NOMO-1 (cell line): ENCODE measurements around the gene RCOR1.
"Not testable (repeated sequence)": the region's sequence is repeated elsewhere in the genome, so short reads cannot be mapped to it uniquely, and the experiment has no call there.

Experiments
- DNase-seq, 2 experiments: peaks; one replicate each; lab custom pipeline; 2025; ENCODE audit not compliant: unreplicated experiment in 2 of 2; lab: John Stamatoyannopoulos, UW

RCOR1 gene

DNA sequence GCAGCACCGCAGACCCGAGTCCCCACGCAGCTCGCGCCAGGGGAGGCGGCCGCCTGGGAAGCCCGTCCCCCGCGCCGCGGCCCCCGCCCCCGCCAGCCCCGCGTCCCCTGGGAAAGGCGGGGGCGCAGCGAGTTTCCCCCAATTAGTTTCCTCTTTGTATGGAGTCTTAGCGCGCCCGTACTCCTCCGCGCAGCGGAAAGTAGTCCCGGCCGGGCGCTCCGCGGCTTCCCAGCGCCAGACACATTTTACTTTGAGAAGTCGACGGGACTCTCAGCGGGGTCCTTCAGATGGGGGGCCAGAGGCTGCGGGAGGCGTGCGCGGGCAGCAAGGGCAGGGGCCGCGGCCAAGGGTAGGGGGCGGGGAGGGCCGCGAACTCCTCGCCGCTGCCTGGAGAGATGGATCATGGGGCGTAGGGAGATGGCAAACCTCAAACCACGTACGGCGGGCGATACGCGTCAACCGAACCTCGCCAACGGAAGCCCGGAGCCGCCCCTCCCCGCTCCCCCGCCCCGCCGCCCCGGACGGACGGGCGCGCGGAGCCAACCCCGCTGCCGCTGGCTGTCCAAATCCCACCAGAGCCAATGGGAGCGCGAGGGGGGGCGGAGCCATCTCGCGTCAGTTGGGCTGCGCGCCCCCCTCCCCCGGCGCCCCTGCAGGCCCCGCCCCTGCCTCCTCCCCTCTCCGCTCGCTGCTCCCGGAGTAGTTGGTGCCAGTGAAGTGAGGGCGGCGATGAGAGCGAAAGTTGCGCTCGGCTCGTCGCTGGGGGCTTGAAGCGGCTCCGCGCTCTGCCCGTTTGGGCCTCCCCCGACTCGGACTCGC, at the start of gene RCOR1:
Gene RCOR1 (plus strand): TSS at position 706 of the 819 bp plus-strand sequence. CDS start 238 bp downstream, outside the sequence.
- peak; percentile 96 for DNase-seq

- no peak for DNase-seq
Observed at GRCh38 chr14:102544046-102544746, 48.3 kb upstream of the RCOR1 start.

DNA sequence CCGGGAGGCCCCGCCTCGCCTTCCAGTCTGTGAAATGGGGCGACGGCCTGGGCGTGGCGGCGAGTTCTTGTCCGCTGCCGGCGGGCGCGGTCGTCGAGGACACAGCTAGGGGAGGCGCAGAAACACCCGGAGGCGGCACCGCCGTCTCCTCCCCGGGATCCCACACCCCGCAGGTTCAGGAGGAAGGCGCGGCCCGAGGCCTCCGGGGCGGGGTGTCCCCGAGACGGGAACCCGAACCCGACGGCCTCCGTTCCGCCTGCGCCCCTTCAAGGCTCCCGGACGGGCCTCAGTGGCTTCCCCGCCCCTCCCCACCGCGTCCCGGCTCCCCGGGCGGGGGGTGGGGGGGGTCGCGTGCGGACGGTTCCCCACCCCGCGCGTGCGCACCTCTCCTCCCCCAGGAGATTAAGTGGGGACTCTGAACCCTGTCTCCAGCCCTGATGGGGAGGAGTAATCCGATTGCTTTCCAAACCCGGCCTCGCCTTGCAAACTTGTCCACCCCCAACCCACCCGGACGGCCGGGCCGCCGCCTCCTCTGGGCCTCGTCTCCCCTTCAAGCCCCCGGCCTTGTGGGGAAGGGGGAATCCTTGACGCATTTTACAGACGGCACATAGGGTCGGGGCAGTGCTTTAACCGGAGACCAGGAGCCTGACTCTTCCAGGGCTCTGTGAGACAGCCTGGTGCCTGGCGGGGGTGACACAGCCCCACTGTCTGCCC, 47.5 kb upstream of the RCOR1 start:
- no peak for DNase-seq

DNA sequence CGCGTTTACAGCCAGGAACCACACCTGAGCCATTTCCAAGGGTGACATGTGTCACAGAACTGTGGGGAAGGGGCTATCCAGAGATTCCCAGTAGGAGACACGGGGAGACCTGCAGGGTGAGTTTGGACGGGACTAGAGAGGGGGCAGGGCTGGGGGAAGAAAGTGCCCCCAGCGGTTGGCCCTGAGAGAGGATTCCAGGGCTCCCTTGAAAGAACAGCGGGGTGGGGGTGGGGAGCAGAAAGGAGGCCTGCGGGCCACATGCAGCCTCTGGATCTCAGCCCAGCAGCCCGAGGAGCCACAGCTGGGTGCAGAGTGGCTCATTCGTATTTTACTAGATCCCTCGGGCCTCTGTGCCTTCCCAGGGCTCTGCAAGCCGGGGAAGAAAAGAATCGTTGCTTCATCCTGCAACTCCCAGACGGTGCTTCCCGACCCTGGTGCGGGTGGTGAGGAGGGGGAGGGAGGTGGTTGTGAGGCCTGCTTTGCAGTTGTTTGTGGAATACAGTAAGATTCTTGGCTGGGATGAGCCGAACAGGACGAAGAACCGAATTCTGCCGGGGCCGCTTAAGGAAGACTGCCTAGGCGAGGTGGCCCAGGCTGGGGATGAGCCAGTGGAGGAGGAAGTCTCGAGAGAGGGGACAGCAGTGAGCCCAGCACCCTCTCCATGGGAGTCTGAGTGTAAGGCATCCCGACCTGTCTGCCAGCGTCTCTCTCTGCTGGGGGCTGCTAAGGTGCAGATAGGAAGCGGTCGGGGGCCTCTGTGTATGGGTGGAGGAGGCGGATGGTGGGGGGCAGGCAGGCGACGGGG, 46.8 kb upstream of the RCOR1 start:
- DNase-seq = no peak

DNA sequence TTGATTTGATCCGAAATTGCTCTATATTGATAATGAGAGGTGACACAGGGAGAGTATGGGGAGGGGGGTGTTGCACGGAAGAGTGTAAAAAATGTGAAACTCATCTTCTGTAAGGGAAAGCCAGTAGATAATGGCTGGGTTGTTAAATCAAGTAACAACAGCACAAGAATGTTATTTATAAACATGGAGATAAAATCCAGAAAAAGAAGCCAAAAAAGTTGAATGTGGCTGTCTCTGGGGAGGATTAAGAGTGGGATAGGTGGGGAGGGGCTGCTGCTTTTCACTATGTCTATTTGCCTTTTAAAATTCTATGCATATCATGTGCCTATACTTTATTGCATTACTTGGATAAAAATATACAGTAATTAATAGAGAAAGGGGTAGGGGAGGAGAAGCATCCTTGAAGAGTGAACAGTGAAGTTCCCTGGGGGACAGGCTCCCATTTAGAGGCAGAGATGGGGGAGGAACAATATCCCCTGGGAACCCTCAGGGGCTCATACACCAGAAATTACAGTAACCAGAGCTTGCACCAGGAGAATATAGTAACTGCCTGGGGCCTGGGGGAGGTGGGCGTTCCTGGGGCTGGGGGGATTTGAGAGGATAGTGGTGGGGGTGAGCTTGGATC, 43.7 kb upstream of the RCOR1 start:
- no peak for DNase-seq

- not testable (repeated sequence) for DNase-seq
Observed at GRCh38 chr14:102550927-102551401, 41.5 kb upstream of the RCOR1 start.

GRCh38 chr14:102551995-102552705, 40.3 kb upstream of the RCOR1 start:
- DNase-seq = peak; percentile 9 to 42

- peak; percentile 16 to 30 for DNase-seq
Observed at GRCh38 chr14:102554821-102555819, 37.3 kb upstream of the RCOR1 start.

GRCh38 chr14:102556098-102556677, 36.3 kb upstream of the RCOR1 start:
- no peak for DNase-seq

GRCh38 chr14:102557434-102558226, 34.8 kb upstream of the RCOR1 start:
- DNase-seq = no peak

GRCh38 chr14:102558556-102558955, 33.9 kb upstream of the RCOR1 start:
- no peak for DNase-seq

GRCh38 chr14:102560458-102561261, 31.8 kb upstream of the RCOR1 start:
- no peak for DNase-seq

DNA sequence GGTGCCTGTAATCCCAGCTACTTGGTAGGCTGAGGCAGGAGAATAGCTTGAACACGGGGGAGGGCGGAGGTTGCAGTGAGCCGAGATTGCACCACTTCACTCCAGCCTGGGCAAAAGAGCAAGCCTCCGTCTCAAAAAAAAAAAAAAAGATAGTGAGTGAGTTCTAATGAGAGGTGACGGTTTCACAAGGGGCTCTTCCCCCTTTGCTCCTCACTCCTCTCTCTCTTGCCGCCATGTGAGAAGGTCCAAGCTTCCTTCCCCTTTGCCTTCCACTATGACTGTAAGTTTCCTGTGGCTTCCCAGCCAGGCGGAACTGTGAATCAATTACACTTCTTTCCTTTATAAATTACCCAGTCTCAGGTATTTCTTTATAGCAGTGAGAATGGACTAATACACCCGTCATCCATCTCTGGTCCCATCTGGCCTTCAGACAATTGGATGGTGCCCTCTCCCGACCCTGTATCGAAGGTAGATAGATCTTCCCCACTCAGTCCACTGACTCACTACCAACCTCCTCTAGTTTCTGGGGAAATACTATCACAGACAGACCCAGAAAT, 27.0 kb upstream of the RCOR1 start:
- peak; percentile 81 to 94 for DNase-seq

DNA sequence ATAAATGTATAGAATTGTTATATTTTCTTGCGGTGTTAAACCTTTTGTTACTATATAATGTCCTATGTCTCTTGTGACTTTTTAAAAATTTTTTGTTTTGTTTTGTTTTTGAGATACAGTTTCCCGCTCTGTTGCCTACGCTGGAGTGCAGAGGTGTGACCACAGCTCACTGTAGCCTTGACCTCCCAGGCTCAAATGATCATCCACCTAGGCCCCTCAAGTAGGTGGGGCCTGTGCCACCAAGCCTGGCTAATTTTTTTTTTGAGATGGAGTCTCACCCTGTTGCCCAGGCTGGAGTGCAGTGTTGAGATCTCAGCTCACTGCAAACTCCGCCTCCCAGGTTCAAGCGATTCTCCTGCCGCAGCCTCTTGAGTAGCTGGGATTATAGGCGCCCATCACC, 26.5 kb upstream of the RCOR1 start:
- no peak for DNase-seq

DNA sequence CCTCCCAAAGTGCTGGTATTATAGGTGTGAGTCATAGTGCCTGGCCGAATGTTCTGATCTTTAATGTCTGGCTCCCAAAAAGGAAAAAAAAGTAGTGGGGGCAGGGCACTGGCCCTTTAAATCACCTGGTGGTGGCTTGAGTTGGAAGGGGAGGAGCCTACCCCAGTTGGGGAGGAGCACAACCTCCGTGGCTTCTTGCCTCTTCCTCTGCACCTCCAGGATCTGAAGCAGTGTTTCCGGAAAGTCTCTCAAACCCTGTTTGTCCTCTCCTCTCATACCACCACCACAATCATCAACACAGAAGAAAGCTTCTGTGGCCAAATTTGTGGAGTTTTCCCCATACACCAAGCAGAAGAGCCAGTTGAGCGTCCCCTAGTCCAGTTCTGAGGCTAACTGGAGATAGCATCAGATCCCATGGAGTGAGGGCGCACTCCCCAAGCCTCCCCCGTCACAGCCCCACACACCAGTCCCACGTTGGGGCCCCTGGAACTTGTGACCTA, 24.3 kb upstream of the RCOR1 start:
- DNase-seq = peak in 1 of 2 experiments; percentile 18
